ENCODE results near the gene VARS2.

Gene VARS2

DNA sequence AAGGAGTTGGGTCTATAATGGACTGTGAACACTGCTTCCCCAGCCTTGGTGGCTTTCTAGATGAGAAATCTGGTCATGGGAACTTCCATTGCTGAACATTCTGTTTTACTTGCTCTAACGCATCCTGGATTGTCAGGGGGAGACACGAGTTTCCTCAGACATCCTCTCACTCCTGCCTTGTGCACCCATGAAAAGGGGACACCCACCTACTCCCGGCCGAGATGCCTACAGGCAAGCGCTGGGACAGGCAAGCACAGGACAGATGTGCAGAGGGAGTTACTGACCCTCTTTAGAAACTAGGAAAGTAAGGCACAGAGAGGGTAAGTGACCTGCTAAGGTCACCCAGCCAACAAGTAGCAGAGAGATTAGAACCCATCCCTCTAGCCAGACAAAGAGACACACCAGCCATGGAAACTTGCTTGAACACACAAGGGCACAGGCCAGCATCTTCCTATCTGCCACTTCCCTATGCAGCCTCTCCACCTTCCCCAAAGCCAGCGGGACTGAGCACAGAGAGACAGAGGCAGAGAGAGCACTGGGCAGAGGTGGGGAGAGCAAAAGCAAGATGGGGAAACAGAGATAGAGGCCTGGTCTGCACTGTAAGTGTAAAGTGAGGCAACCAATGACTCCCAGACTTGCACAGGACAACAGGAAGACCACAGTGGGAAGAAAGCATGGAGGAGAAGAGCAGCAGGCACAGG is 18.8 kb downstream of the VARS2 start:
- no peak for DNase-seq (ENCODE audit: low read depth)
- TF ChIP-seq, protein P1, sequence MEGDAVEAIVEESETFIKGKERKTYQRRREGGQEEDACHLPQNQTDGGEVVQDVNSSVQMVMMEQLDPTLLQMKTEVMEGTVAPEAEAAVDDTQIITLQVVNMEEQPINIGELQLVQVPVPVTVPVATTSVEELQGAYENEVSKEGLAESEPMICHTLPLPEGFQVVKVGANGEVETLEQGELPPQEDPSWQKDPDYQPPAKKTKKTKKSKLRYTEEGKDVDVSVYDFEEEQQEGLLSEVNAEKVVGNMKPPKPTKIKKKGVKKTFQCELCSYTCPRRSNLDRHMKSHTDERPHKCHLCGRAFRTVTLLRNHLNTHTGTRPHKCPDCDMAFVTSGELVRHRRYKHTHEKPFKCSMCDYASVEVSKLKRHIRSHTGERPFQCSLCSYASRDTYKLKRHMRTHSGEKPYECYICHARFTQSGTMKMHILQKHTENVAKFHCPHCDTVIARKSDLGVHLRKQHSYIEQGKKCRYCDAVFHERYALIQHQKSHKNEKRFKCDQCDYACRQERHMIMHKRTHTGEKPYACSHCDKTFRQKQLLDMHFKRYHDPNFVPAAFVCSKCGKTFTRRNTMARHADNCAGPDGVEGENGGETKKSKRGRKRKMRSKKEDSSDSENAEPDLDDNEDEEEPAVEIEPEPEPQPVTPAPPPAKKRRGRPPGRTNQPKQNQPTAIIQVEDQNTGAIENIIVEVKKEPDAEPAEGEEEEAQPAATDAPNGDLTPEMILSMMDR (conservative IDR thresholded peaks at IDR 0.05; ENCODE audit: low read depth, low read length) = no peak
- no peak overlapping the region for H3K4me3 ChIP-seq (ENCODE audit: low read length)

DNA sequence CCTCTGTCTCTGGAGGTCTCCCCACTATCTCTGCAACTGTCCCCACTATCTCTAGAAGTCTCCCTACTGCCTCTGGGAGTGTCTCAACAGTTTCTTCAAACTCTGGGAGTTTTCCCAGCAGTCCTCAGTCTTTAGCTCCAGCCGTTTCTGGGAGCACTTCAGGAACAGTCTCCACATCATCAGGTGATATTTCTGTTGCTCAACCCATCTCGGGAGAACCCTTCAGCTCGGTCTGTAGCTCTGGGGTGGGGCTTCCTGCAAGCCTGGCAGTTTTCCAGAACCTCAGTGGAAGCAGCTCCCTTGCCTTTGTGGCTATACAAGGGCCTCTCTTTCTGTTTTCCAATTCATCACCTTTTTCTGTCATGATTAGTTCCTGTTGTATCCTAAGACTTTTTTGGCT is 21.0 kb downstream of the VARS2 start:
- DNase-seq (ENCODE audit: low read depth) = no peak
- TF ChIP-seq, protein P1 (conservative IDR thresholded peaks at IDR 0.05; ENCODE audit: low read depth, low read length) = no peak
- no peak overlapping the region for H3K4me3 ChIP-seq (ENCODE audit: low read length)

- TF ChIP-seq, protein P1 (conservative IDR thresholded peaks at IDR 0.05; ENCODE audit: low read depth, low read length) = no peak
- no peak overlapping the region for H3K4me3 ChIP-seq (ENCODE audit: low read length)
- DNase-seq (ENCODE audit: low read depth) = no peak
Measured at GRCh38 chr6:30937265-30937664, 23.2 kb downstream of the VARS2 start.

GRCh38 chr6:30938730-30939129 is 24.7 kb downstream of the VARS2 start:
- H3K4me3 ChIP-seq (ENCODE audit: low read length) = no peak overlapping the region
- TF ChIP-seq, protein P1 (conservative IDR thresholded peaks at IDR 0.05; ENCODE audit: low read depth, low read length) = no peak
- DNase-seq (ENCODE audit: low read depth) = no peak

DNA sequence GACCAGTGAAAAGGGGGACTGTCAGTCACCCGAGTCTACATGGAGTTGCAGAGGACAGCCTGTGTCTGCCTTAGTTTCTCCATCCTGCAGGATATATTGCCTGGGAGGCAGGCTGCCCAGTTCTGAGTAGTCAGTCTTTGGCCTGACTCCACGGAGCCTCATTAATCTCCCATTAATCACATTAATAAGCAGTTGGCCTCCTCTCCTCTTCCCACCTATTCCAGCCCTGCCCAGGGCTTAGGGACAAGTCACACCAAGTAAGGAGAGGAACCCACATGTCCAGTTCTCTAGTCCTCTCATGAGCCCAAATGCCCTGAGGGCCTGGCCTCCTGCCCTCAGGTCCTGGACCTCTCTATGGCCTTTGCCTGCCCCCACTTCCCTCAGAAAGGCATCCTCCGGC is 25.4 kb downstream of the VARS2 start:
- DNase-seq (ENCODE audit: low read depth) = no peak
- TF ChIP-seq, protein P1 (conservative IDR thresholded peaks at IDR 0.05; ENCODE audit: low read depth, low read length) = no peak
- no peak overlapping the region for H3K4me3 ChIP-seq (ENCODE audit: low read length)

DNA sequence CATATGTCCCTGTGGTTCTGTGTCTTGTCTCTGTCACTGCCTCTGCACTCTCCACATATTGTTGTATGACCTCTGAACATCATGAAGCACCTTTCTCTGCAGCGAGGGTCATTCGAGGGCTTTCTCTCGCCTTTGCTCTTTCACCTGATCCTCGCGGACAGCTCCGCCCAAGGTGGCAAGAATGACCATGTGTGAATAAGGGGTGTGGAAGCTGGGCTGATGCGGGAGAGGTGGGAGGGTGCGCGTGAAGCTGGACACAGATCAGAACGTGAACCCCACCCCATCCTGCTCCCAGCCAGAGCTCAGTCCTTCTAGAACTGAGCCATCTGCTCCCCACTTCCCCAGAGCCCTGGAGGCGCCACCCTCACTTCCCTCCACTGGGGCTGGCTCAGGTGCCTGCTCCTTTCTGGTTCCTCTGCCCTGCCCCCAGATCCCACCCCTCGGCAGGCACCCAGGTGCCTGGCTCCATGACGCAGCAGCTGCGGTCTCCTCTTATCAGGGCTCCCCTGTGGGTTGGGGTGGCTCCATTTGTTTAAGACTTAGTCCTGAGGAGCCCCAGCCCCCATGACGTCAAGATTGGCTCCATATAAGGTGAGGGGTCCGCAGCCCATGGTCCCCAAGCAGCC is 26.4 kb downstream of the VARS2 start, which contains the start of gene MUCL3:
TSS of gene MUCL3 (plus strand) at position 613 of the 626 bp plus-strand sequence. CDS start 27 bp downstream, outside the sequence.
- H3K4me3 ChIP-seq (ENCODE audit: low read length) = no peak within 1 kb of the TSS
- TF ChIP-seq, protein P1 (conservative IDR thresholded peaks at IDR 0.05; ENCODE audit: low read depth, low read length) = no peak
- no peak for DNase-seq (ENCODE audit: low read depth)
